LNCaP clone FGC (cell line): ENCODE data around the gene CHST5.

Experiments used
- DNase-seq: peaks from one replicate; pipeline ENCODE4 v3.0.0-alpha.2; 2011; ENCODE audit warnings: low read depth
- H3K4me3 ChIP-seq: 2 replicates; pipeline ENCODE4 v1.5.1; 2011; ENCODE audit warnings: mild to moderate bottlenecking, low read depth, low read length, control low read depth
- CTCF ChIP-seq: IDR thresholded peaks from 2 replicates; pipeline ENCODE4 v1.5.1; 2012; ENCODE audit warnings: mild to moderate bottlenecking; ENCODE audit not compliant: control insufficient read depth, insufficient read depth; ENCODE audit errors: extremely low read depth

Gene CHST5

GRCh38 chr16:75565640-75566039, 29.7 kb upstream of the CHST5 start:
- no peak for DNase-seq
- H3K4me3 ChIP-seq = peak overlapping the region; percentile 93
- TF ChIP-seq CTCF = no peak

- no peak overlapping the region for H3K4me3 ChIP-seq
- no peak for TF ChIP-seq CTCF
- DNase-seq = no peak
Observed at GRCh38 chr16:75559564-75560372, 23.9 kb upstream of the CHST5 start.

- TF ChIP-seq CTCF = no peak
- H3K4me3 ChIP-seq = no peak overlapping the region
- no peak for DNase-seq
Observed at GRCh38 chr16:75558846-75559401, 23.0 kb upstream of the CHST5 start.

GRCh38 chr16:75556431-75556950, 20.6 kb upstream of the CHST5 start:
- no peak for TF ChIP-seq CTCF
- no peak for DNase-seq
- peak overlapping the region; percentile 72 for H3K4me3 ChIP-seq

GRCh38 chr16:75555707-75556430, 20.0 kb upstream of the CHST5 start, which contains the start of gene TMEM231:
TSS of gene TMEM231 (minus strand) at chr16:75556252. CDS start at chr16:75556209, 43 bp downstream.
- peak; percentile 83 for DNase-seq
- peak within 1 kb of the TSS; percentile 72 for H3K4me3 ChIP-seq
- TF ChIP-seq CTCF = no peak

GRCh38 chr16:75555213-75555706, 19.4 kb upstream of the CHST5 start:
- H3K4me3 ChIP-seq = peak overlapping the region; percentile 72
- TF ChIP-seq CTCF = no peak
- peak; percentile 85 for DNase-seq
